GM12878 (cell line): ENCODE results near the gene ZNF669.

Experiments used
- ESRRA ChIP-seq: IDR thresholded peaks from 2 replicates; pipeline ENCODE4 v1.6.1; 2012; ENCODE audit warnings: mild to moderate bottlenecking, low read length, improper control_type of control experiment
- TF ChIP-seq, protein P1 (sequence below), 3 experiments: IDR thresholded peaks in 2 of 3; conservative IDR thresholded peaks in 1 of 3; 2 replicates each; pipeline ENCODE4 v1.5.1; 2011; ENCODE audit warnings: low read depth in 3 of 3, low read length in 3 of 3, mild to moderate bottlenecking in 3 of 3, control low read depth in 2 of 3, moderate library complexity in 2 of 3, inconsistent platforms in 1 of 3, mixed read lengths in 1 of 3; ENCODE audit not compliant: control insufficient read depth in 2 of 3, insufficient read depth in 1 of 3; ENCODE audit errors: extremely low read depth in 1 of 3

DNA sequence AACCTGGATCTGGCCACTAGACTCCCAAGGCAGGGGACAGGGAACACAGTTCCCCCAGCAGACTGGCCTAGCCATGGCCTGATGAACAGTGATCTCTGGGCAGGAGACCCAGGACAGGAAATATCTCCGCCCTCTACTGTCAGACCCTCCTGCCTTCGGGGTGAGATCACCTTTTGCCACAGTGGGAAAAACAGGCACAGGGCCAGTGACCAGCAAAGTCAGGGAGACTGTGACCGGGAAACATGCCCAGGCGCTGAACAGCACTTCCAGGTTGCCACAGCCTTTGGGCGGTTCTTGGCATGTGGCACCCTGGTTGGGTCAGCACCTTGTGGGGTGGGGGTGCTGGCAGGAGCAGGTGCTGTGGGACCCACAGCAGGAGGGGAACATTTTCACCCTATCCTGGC, 8.9 kb upstream of the ZNF669 start:
- TF ChIP-seq ESRRA: no peak
- TF ChIP-seq, protein P1, sequence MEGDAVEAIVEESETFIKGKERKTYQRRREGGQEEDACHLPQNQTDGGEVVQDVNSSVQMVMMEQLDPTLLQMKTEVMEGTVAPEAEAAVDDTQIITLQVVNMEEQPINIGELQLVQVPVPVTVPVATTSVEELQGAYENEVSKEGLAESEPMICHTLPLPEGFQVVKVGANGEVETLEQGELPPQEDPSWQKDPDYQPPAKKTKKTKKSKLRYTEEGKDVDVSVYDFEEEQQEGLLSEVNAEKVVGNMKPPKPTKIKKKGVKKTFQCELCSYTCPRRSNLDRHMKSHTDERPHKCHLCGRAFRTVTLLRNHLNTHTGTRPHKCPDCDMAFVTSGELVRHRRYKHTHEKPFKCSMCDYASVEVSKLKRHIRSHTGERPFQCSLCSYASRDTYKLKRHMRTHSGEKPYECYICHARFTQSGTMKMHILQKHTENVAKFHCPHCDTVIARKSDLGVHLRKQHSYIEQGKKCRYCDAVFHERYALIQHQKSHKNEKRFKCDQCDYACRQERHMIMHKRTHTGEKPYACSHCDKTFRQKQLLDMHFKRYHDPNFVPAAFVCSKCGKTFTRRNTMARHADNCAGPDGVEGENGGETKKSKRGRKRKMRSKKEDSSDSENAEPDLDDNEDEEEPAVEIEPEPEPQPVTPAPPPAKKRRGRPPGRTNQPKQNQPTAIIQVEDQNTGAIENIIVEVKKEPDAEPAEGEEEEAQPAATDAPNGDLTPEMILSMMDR (IDR thresholded peaks at IDR 0.05 in 2 of 3, conservative IDR thresholded peaks at IDR 0.05 in 1 of 3; ENCODE audit: control insufficient read depth in 2 of 3, extremely low read depth in 1 of 3, insufficient read depth in 1 of 3, low read depth in 3 of 3, low read length in 3 of 3): no peak
